Heart left ventricle (tissue), 16 donors: Measurements from ENCODE around the gene ADD2. TPM values are rescaled to one million over a fixed set of nuclear protein-coding genes. Genes with fewer than 3 reads are reported as not detected.
"Not testable (repeated sequence)": the region's sequence is repeated elsewhere in the genome, so short reads cannot be mapped to it uniquely, and the experiment has no call there.

Experiments
- ATAC-seq, 4 donors: fragments of 200-7000 bp; cut with Tn5 transposase; one replicate each; pipeline ENCODE4 v1.9.1; 2020 to 2022; ENCODE audit warnings: moderate library complexity in 4 of 4, mild to moderate bottlenecking in 3 of 4, moderate number of reproducible peaks in 1 of 4
- DNase-seq, 5 donors: peaks; one replicate each; pipeline ENCODE4 v3.0.0-alpha.2; 2020
- H3K27ac ChIP-seq, 12 donors: fragments of 200-600 bp; sonication (generic) in 4 of 12; one replicate each; pipeline versions ENCODE4 v1.5.0 to v1.8.0; 2016 to 2022; ENCODE audit warnings: mild to moderate bottlenecking in 2 of 12
- H3K27me3 ChIP-seq, 9 donors: fragments of 200-600 bp; sonication (generic) in 2 of 9; one replicate each; pipeline versions ENCODE4 v1.5.1 to v1.8.0; 2016 to 2022; ENCODE audit warnings: mild to moderate bottlenecking in 3 of 9
- H3K36me3 ChIP-seq, 9 donors: fragments of 200-600 bp; sonication (generic) in 2 of 9; one replicate each; pipeline versions ENCODE4 v1.5.0 to v1.8.0; 2018 to 2022; ENCODE audit warnings: mild to moderate bottlenecking in 2 of 9
- H3K4me1 ChIP-seq, 12 donors: fragments of 200-600 bp; sonication (generic) in 4 of 12; one replicate each; pipeline versions ENCODE4 v1.5.0 to v1.8.0; 2016 to 2022; ENCODE audit warnings: mild to moderate bottlenecking in 3 of 12
- H3K4me3 ChIP-seq, 12 donors: fragments of 200-600 bp; sonication (generic) in 4 of 12; one replicate each; pipeline versions ENCODE4 v1.5.0 to v1.8.0; 2017 to 2022; ENCODE audit warnings: mild to moderate bottlenecking in 9 of 12, moderate library complexity in 4 of 12
- H3K9me3 ChIP-seq, 12 donors: fragments of 200-600 bp; sonication (generic) in 4 of 12; one replicate each; pipeline versions ENCODE4 v1.5.0 to v1.8.0; 2016 to 2022; ENCODE audit warnings: mild to moderate bottlenecking in 1 of 12
- POLR2A ChIP-seq, 2 donors: fragments of 450-650 bp; IDR thresholded peaks; one replicate each; pipeline ENCODE4 v1.6.1; 2017; ENCODE audit warnings: antibody characterized with exemption in 2 of 2, mild to moderate bottlenecking in 2 of 2, moderate library complexity in 2 of 2
- WGBS, 4 donors: extraction: QIAGEN DNeasy Blood & Tissue Kit in 2 of 4; methylation state at CpG; one replicate each; pipeline versions ENCODE4 v1.1.5 to v1.1.7; 2013 to 2018; 5-methylcytosine and 5-hydroxymethylcytosine counted together
- intact Hi-C, 10 donors: fragments of 100-400 bp; cut with DNase I; formaldehyde crosslinking; loops; one replicate each; pipeline versions ENCODE4 v1.11.1 to v1.14.2; 2022
- polyA plus RNA-seq, 2 donors: library from polyadenylated mRNA; stranded (reverse); fragments of 200-250 nt; gene quantifications; one replicate each; pipeline ENCODE4 v1.2.3, GENCODE V29; 2013
- total RNA-seq, 9 donors: library from RNA; depleted of rRNA in 2 of 9; stranded (reverse); fragments of >200 nt in 2 of 9; fragmentation: NEBNext Ultra II Directional in 3 of 9; extraction: Animal tissue kit (Norgen Biotek cat#: 25700) in 3 of 9; gene quantifications; one replicate each; pipeline versions ENCODE4 v1.1.0 to v1.2.4, GENCODE V29; 2016 to 2023
- TF ChIP-seq, protein P1 (sequence below), 12 donors: fragments of 200-600 bp; sonication (generic) in 4 of 12; IDR thresholded peaks; one replicate each; pipeline versions ENCODE4 v1.5.0 to v1.8.0; 2018 to 2022; ENCODE audit warnings: antibody characterized with exemption in 12 of 12, mild to moderate bottlenecking in 5 of 12
- donor health status: ischemic (EF 13 %, LVEDD 7.1; RV severe dilation, severe dysfunction).
- donor health status: healthy with polysubstance abuse.
- donor health status: DM: no; HTN: yes; CAD: no.
- donor health status: DM: no; HTN: no; CAD: no.
- donor health status: ischemic (EF 25% LVEDD 6.9; RV normal size, moderate dysfunction).
- donor health status: ischemic (EF 25% LVEDD 5.7; RV mildly dilated, moderate dysfunction).
- donor health status: healthy.
- donor health status: DM: yes; HTN: yes; CAD: no.
- donor health status: ischemic (EF 35%, LVEDD 5.7; RV mildly dilated, moderate dysfunction).
- donor health status: nonischemic (EF 11% LVEDD 7.7; RV severe dilation, severe dysfunction).
- donor health status: DM: yes; HTN: yes; CAD: no.
- donor health status: PGD.
- donor health status: ischemic (EF 29% LVEDD 5.4; RV normal size, mild dysfunction).
- donor health status: nonischemic (EF 23%, LVEDD 6.1; RV moderate dilation, normal function).

ADD2 gene
- total and polyA plus RNA-seq, 11 donors: 0.49 to 7.3 (median 3.0) TPM

DNA sequence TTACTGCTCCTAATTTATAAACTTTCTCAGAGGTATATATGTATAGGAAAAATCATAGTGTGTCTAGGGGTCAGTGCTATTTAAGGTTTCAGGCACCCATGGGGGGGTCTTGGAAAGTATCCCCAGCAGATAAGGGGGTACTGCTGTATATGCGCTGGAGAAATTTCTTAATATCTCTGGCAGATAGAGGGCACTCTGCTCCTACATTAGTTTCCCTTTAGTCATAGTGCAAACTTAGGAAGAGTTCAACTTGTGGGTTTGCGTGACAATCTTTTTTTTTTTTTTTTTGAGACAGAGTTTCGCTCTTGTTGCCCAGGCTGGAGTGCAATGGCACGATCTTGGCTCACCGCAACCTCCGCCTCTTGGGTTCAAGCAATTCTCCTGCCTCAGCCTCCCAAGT, 112.8 kb downstream of the ADD2 start:
- WGBS, 4 donors: 44 to 59% (median 47%) methylated on average over 6 of the region's 6 CpGs
- intact Hi-C loops: loop anchor here in 8 of 10 donors (2.0 to 10.0 kb wide), 5 partner anchors 130 to 290 kb away; no protein-coding TSS in a partner anchor
- ATAC-seq: peak in 2 of 4 donors; percentile 36 to 39

DNA sequence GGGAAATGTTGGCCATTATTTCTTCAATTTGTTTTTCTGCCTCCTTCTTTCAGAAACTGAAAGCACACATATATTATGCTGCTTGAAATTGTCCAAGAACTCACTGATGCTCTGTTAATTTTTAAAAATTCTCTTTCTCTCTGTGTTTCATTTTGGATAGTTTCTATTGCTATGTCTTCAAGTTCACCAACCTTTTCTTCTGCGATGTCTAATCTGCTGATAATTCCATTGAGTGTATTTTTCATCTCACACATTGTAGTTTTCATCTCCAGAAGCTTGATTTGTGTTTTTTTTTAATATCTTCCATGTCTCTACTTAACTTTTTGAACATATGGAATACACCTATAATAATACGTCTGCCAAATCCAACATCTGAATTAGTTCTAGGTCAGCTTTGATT, 116.3 kb downstream of the ADD2 start:
- no peak for DNase-seq
- no peak for ATAC-seq
- intact Hi-C loops: loop anchor here in 5 of 10 donors (5.0 to 10.0 kb wide), 4 partner anchors 116 to 293 kb away; partner anchors contain the start of gene ADD2 (in 1 of the 5)
- Histone ChIP-seq H3K27me3 (peaks cover 0 to 60% (median 7%) of the 10 kb centered on the region in 9 donors), H3K36me3 (no peaks in the 10 kb centered on the region), H3K27ac (no peak overlapping the region), H3K4me1 (no peaks in the 10 kb centered on the region), H3K4me3 (no peak overlapping the region), H3K9me3 (peaks cover 0 to 9% (median 0%) of the 10 kb centered on the region in 12 donors)
- no peak for TF ChIP-seq POLR2A (IDR thresholded peaks at IDR 0.05)
- TF ChIP-seq, protein P1, sequence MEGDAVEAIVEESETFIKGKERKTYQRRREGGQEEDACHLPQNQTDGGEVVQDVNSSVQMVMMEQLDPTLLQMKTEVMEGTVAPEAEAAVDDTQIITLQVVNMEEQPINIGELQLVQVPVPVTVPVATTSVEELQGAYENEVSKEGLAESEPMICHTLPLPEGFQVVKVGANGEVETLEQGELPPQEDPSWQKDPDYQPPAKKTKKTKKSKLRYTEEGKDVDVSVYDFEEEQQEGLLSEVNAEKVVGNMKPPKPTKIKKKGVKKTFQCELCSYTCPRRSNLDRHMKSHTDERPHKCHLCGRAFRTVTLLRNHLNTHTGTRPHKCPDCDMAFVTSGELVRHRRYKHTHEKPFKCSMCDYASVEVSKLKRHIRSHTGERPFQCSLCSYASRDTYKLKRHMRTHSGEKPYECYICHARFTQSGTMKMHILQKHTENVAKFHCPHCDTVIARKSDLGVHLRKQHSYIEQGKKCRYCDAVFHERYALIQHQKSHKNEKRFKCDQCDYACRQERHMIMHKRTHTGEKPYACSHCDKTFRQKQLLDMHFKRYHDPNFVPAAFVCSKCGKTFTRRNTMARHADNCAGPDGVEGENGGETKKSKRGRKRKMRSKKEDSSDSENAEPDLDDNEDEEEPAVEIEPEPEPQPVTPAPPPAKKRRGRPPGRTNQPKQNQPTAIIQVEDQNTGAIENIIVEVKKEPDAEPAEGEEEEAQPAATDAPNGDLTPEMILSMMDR (IDR thresholded peaks at IDR 0.05): no peak
- 84 to 94% (median 87%) methylated on average over 2 of the region's 2 CpGs for WGBS, 4 donors

More for the DNA sequence above, 112.8 kb downstream of the ADD2 start:
- TF ChIP-seq, protein P1 (IDR thresholded peaks at IDR 0.05): peak in 11 of 12 donors; percentile 12 to 51 (median 39)
- not testable (repeated sequence) for H3K9me3 ChIP-seq, H3K4me3 ChIP-seq, H3K4me1 ChIP-seq, DNase-seq, H3K27ac ChIP-seq, H3K36me3 ChIP-seq
- peaks cover 0 to 59% (median 7%) of the 10 kb centered on the region in 9 donors for H3K27me3 ChIP-seq

- Histone ChIP-seq H3K36me3 (no peaks in the 10 kb centered on the region), H3K27ac (no peak overlapping the region), H3K4me1 (no peaks in the 10 kb centered on the region), H3K4me3 (no peak overlapping the region), H3K9me3 (peaks cover 0 to 9% (median 0%) of the 10 kb centered on the region in 12 donors), H3K27me3 (peaks cover 0 to 54% (median 7%) of the 10 kb centered on the region in 9 donors)
- intact Hi-C loops: loop anchor here in 5 of 10 donors (5.0 to 10.0 kb wide), 4 partner anchors 116 to 294 kb away; partner anchors contain the start of gene ADD2 (in 1 of the 5)
- ATAC-seq (no peak), DNase-seq (no peak)
- TF ChIP-seq, protein P1 (IDR thresholded peaks at IDR 0.05): no peak
- no peak for TF ChIP-seq POLR2A (IDR thresholded peaks at IDR 0.05)
These were observed 117.0 kb downstream of the ADD2 start for GRCh38 chr2:70651014-70651413.

DNA sequence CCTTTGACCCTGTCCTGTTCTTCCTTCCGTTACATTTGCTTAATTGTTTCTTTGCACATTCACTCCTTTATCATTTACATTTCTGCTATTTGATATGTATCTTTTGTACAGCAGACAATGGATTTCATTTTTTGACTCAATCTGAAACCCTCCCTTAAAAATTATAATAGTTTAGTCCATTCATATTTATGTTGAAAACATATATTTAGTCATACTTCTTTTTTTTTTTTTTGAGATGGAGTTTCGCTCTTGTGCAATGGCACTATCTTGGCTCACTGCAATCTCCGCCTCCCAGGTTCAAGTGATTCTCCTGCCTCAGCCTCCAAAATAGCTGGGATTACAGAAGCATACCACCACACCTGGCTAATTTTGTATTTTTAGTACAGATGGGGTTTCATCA, 119.0 kb downstream of the ADD2 start:
- DNase-seq (no peak), ATAC-seq (no peak)
- H3K27me3 ChIP-seq: peaks cover 0 to 34% (median under 1%) of the 10 kb centered on the region in 9 donors
- no peak overlapping the region for H3K4me3 ChIP-seq
- 90 to 95% (median 91%) methylated on average over 3 of the region's 3 CpGs for WGBS, 4 donors
- H3K9me3 ChIP-seq: peaks cover 0 to 9% (median 0%) of the 10 kb centered on the region in 12 donors
- no peaks in the 10 kb centered on the region for H3K4me1 ChIP-seq
- H3K27ac ChIP-seq: no peak overlapping the region
- intact Hi-C loops: loop anchor here in 8 of 10 donors (1.0 to 10.0 kb wide), 5 partner anchors 304 to 347 kb away; partner anchors contain the start of gene FAM136A (in 1 of the 8)
- TF ChIP-seq, protein P1 (IDR thresholded peaks at IDR 0.05): no peak
- TF ChIP-seq POLR2A (IDR thresholded peaks at IDR 0.05): no peak
- no peaks in the 10 kb centered on the region for H3K36me3 ChIP-seq
